ENCODE measurements around the gene SERPINA3.

Gene SERPINA3

GRCh38 chr14:94653321-94653720 lies 41.1 kb downstream of the SERPINA3 start:
- ChIA-PET CTCF (no interaction called here), POLR2A (no interaction called here)
- no peak for DNase-seq (ENCODE audit: low read depth, low spot score)
- no peak for TF ChIP-seq CTCF (IDR thresholded peaks at IDR 0.05; ENCODE audit: insufficient read depth, low read length, missing control alignments)
- H3K4me3 ChIP-seq (ENCODE audit: low read depth, low read length), result no peak overlapping the region

GRCh38 chr14:94654071-94654861 lies 42.1 kb downstream of the SERPINA3 start:
- no peak overlapping the region for H3K4me3 ChIP-seq (ENCODE audit: low read depth, low read length)
- CTCF ChIA-PET, result interaction anchor here (1.2 kb wide), 1 partner anchor 36 kb away, joined by 3 read pairs; no protein-coding TSS in a partner anchor
- POLR2A ChIA-PET, result no interaction called here
- DNase-seq (ENCODE audit: low read depth, low spot score), result no peak
- no peak for TF ChIP-seq CTCF (IDR thresholded peaks at IDR 0.05; ENCODE audit: insufficient read depth, low read length, missing control alignments)

- TF ChIP-seq CTCF (IDR thresholded peaks at IDR 0.05; ENCODE audit: insufficient read depth, low read length, missing control alignments), result no peak
- POLR2A ChIA-PET, result no interaction called here
- no peak overlapping the region for H3K4me3 ChIP-seq (ENCODE audit: low read depth, low read length)
- CTCF ChIA-PET, result interaction anchor here (1.2 kb wide), 1 partner anchor 35 kb away, joined by 3 read pairs; no protein-coding TSS in a partner anchor
- peak; percentile 64 for DNase-seq (ENCODE audit: low read depth, low spot score)
These were observed 43.0 kb downstream of the SERPINA3 start for GRCh38 chr14:94655169-94655710.

- DNase-seq (ENCODE audit: low read depth, low spot score), result no peak
- POLR2A ChIA-PET, result no interaction called here
- no peak for TF ChIP-seq CTCF (IDR thresholded peaks at IDR 0.05; ENCODE audit: insufficient read depth, low read length, missing control alignments)
- CTCF ChIA-PET, result no interaction called here
- H3K4me3 ChIP-seq (ENCODE audit: low read depth, low read length), result no peak overlapping the region
These were observed 43.9 kb downstream of the SERPINA3 start for GRCh38 chr14:94656043-94656442.

GRCh38 chr14:94659256-94659655 lies 47.1 kb downstream of the SERPINA3 start:
- DNase-seq (ENCODE audit: low read depth, low spot score), result no peak
- TF ChIP-seq CTCF (IDR thresholded peaks at IDR 0.05; ENCODE audit: insufficient read depth, low read length, missing control alignments), result no peak
- CTCF ChIA-PET, result interaction anchor here (2.0 to 2.4 kb wide), 2 partner anchors 110 to 173 kb away, joined by 6 to 8 read pairs; no protein-coding TSS in a partner anchor
- POLR2A ChIA-PET, result no interaction called here
- H3K4me3 ChIP-seq (ENCODE audit: low read depth, low read length), result no peak overlapping the region

- POLR2A ChIA-PET, result no interaction called here
- CTCF ChIA-PET, result interaction anchor here (2.0 to 2.4 kb wide), 2 partner anchors 110 to 173 kb away, joined by 6 to 8 read pairs; no protein-coding TSS in a partner anchor
- no peak for DNase-seq (ENCODE audit: low read depth, low spot score)
- no peak overlapping the region for H3K4me3 ChIP-seq (ENCODE audit: low read depth, low read length)
- no peak for TF ChIP-seq CTCF (IDR thresholded peaks at IDR 0.05; ENCODE audit: insufficient read depth, low read length, missing control alignments)
These were observed 47.7 kb downstream of the SERPINA3 start for GRCh38 chr14:94659901-94660300.
